Activated CD4-positive, CD25-positive, alpha-beta regulatory T cell treated with anti-CD3 and anti-CD28 coated beads, Interleukin-2, amount 50 U/mL, for 72 hours (primary cell): ENCODE results near the gene SLC2A14.
"Not testable (repeated sequence)": the region's sequence is repeated elsewhere in the genome, so short reads cannot be mapped to it uniquely, and the experiment has no call there.

Experiments used
- DNase-seq: peaks from one replicate; pipeline ENCODE4 v3.0.0; 2021

Gene SLC2A14

DNA sequence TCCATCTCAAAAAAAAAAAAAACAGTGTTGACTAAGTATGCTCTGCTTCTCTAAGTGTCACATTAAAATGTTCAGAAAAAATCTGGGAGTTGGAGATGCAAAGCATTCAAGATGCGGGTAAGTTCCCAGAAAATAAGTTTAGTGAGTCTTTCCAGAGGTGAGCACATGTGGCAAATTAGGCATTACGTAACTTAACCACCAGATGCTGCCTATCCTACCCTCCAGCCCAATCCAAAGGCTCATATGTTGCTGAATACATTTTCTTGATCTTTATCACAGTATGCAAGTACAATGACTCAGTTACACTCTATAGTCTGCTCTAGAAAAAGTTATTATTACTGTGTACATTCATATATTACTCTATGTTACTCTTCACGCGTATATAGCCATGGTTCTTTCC lies 3.6 kb downstream of the SLC2A14 start:
- no peak for DNase-seq

DNA sequence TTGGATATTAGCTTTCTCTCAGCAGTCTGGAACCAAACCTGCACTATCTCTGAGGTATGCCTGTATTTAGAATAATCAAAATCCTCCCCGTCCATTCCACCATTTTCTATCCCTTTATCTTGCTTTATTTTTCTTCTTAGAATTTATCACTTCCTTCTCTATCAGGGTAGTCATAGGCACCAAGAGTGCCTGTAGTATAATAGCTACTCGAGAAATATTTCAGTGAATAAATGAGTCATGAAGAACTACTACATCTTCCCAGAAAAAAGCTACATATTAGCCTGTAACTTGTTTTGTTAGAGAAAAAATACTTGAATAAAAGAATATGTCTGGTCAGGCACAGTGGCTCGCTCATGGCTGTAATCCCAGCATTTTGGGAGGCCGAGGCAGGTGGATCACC lies 4.3 kb downstream of the SLC2A14 start:
- DNase-seq, result no peak

DNA sequence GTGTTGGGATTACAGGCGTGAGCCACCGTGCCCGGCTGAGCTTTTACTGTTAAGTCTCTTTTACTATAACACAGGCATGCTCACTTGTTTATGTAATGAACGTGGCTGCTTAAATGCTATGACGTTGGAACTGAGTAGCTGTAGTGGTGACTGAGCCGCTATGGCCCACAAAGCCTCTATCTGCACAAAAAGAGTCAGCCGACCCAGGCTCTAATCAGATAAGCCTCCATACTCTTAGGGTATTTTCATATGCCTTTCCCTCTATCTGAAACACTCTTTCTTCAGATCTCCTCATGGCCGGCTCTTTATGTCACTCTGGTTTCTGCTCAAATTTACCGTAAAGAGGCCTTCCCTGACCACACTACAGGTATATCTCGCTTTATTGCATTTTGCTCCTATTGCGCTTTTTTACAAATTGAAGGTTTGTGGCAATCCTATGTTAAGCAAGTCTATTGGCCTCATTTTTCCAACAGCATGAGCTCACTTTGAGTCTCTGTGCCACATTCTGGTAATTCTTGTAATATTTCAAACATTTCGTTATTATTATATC lies 8.0 kb downstream of the SLC2A14 start:
- DNase-seq, result no peak

DNA sequence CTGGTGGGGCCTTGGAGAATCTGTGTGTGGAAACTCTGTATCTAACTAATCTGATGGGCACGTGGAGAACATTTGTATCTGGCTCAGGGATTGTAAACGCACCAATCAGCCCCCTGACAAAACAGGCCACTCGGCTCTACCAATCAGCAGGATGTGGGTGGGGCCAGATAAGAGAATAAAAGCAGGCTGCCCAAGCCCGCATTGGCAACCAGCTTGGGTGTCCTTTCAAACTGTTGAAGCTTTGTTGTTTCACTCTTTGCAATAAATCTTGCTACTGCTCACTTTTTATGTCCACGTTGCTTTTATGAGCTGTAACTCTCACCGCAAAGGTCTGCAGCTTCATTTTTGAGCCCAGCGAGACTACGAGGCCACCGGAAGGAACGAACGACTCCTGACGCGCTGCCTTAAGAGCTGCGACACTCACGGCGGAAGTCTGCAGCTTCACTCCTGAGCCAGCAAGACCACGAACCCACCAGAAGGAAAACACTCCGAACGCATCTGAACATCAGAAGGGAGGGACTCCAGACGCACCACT lies 9.8 kb downstream of the SLC2A14 start:
- DNase-seq, result not testable (repeated sequence)

DNA sequence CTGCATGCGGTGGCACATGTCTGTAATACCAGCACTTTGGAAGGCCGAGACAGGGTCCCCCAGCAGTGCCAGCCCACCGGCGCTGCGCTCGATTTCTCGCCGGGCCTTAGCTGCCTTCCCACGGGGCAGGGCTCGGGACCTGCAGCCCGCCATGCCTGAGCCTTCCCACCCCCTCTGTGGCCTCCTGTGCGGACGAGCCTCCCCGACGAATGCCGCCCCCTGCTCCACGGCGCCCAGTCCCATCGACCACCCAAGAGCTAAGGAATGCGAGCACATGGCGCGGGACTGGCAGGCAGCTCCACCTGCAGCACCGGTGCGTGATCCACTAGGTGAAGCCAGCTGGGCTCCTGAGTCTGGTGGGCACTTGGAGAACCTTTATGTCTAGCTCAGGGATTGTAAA lies 10.4 kb downstream of the SLC2A14 start:
- DNase-seq, result not testable (repeated sequence)

DNA sequence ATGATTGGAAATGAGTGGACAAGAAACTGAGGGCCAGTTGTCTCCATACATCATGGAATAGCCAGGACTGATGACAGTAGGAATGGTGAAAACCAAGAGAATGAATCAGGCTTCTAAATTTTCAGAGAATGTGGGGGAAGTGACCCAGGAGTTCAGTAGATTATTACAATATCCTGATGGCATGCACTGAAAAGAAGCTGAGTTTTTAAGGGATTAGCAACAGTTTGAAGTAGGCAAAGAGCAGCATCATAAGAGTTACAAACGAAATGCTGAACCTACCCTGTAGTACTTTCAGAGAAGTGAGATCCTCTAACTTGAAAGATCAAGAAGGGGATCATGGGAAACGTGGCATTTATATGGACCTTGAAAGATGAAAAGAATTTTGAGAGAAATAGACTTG lies 13.2 kb downstream of the SLC2A14 start:
- no peak for DNase-seq

DNA sequence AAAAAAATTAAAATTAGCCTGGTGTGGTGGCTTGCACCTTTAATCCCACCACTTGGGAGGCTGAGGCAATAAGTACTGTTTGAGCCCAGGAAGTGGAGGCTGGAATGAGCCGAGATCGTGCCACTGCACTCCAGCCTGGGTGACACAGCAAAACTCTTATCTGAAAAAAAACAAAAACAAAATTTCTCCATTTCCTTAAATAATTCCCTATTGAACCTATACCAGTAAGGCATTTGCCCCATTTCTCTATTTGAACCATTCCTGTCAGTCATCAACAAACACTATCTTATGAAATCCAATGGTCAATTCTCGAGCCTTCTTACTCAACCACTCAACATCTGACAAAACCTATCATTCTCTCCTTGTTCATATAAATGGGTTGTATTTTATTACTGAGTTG lies 14.7 kb downstream of the SLC2A14 start:
- no peak for DNase-seq

DNA sequence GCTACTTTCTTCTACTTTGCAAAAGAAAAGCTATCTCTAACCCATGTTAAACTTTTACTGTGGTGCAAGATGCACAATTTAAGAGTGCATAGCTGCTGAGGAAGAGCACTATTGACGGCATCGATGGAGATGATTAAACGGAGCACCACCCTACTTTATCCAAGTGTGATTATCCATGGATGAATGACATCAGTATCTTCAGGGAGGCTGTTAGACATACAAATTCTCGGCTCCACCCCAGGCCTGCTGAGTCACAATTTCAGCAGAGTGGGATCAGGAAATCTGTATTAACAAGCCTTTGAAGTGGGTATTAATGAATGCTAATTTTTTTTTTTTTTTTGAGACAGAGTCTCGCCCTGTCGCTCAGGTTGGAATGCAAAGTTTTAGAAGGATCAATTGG lies 16.2 kb downstream of the SLC2A14 start:
- DNase-seq, result no peak

DNA sequence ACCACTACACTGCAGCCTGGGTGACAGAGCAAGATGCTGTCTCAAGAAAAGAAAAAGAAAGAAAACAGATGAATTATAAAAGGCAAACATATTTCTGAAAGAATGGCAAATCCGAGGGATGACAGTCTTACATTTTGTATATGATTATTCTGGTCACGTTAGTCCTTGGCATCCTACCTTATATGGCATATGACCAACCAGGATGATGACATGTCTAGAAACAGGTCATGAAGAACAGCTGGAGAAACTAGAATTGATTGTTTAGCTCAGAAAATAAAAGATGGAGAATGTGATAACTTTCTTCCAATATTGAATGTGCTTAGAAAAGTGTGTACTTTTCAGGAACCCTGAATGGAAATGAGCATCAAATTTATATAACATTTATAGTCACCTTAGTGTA lies 19.2 kb downstream of the SLC2A14 start:
- DNase-seq, result no peak

DNA sequence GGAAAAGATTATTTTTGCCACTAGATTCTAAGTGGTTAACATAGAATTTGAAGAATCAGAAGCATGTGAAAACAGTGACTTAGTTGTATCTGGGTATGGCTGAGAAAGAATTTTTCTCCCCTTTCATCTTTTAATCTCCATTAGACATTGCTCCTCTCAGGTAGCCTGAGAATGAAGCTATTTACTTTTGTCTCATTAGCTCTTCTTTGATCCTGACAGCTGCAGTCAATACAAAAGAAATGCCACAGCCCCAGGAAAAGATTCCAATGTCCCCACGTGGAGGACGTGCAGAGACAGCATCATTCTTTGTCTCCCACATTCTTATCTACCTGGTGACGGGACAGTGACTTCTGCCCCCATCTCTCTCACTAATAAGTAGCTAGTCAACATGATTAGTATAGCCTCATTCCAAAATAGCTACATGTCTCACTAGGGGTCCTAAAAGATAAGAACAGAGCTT lies 21.1 kb downstream of the SLC2A14 start:
- DNase-seq, result not testable (repeated sequence)

DNA sequence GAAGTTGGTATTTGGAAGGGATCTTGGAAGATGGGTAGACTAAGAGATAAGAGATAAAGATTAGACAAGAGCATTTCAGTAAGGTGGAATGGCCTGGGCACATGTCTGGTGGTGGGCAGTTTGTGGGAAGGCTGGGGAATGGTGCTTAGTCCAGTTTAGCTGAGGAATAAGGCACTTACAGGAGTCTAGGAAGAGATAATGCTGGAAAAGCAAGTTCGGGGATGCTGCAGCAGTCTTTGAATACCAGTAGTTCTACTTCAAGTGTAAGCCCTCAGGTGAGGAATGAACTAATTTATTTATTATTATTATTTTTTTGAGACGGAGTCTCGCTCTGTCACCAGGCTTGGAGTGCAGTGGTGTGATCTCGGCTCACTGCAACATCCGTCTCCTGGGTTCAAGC lies 22.6 kb downstream of the SLC2A14 start:
- not testable (repeated sequence) for DNase-seq

DNA sequence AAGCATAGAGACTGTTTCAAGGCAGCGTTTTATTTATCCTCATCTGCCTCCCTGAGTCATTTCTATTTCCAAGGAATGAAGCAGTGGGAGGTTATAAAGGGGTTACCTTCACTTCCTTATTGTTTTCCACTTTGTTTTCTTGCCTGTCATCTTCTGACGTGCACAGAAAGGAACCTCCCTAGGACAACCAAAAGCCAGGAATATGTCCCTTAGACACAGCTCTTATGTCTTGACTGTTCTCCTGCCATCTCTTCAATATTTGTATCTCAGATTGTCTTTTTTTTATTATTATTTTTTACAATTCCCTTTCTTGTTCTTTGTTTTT lies 24.7 kb downstream of the SLC2A14 start:
- not testable (repeated sequence) for DNase-seq

DNA sequence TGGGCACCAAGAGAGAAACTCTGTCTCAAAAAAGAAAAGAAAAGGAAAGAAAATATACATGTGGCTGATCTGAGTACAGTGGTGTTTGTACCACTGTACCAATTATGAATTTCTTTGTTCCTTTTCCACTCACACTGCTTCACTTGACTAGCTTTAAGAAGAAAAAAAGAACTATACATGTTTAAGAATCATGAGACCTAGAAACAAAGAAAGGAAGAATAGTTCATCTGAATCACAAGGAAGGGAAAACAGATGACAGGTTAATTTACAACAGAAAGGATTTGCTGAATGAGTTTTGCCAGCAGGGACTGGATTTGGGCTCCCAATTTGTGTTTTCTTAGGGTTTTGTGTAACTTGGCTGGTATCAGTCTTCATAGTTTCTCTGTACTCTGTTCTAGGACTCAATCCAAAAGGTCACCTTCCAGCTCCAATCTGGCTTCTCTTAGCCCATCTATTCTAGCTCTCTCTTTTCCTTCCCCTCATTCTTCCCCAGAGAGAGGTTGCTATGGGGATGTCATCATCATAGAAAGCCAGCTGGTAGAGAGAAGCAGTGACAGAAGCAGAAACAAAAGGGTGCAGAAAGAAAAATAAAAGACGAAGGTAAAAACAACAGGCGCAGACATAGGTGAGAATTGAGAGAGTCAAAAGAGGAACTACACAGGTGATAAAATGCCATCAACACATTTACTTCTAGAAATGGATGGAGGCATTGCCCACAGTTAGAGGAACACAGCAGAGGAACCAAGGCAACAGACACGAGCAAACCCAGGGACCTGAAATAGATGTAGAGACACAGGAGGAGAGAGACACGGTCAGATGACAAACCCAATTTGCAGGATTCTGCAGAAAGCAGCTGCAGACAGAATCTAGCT lies 25.3 kb downstream of the SLC2A14 start:
- not testable (repeated sequence) for DNase-seq

DNA sequence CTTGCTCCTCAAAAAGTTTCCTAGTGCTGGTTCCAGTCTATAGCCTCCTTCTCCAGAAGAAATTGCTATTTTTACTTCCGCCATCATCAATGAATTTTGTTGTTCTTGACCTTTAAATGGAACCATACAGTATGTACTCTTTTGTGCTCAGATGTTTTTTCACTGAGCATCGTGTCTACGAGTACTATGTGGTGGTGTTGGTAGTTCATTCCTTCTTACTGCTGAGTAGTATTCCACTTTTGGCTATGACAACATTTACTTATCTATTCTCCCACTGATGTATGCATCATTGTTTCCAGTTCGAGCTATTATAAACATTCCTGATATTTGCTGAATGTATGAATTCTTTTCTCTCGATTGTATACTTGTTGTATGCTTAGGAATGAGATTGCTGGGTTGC lies 28.6 kb downstream of the SLC2A14 start:
- DNase-seq, result no peak

DNA sequence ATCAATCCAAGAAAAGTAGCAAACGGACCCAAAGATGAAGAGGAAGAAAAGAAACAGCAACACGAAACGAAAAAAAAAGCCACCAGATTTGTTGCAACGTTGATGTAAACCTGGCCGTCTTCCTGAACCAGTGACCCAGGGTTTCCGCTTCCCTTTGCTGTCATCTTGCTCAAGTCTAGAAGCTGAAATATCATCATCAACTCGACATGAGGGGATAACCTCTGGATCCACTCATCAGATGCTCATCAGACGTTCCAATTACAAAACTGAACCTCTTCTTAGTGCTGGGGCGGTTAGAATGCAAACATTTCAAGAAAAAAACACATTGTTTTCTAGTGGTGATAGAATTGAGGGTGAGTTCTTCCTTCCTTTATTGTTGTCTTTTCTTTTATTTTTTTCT lies 29.1 kb downstream of the SLC2A14 start:
- DNase-seq, result not testable (repeated sequence)

DNA sequence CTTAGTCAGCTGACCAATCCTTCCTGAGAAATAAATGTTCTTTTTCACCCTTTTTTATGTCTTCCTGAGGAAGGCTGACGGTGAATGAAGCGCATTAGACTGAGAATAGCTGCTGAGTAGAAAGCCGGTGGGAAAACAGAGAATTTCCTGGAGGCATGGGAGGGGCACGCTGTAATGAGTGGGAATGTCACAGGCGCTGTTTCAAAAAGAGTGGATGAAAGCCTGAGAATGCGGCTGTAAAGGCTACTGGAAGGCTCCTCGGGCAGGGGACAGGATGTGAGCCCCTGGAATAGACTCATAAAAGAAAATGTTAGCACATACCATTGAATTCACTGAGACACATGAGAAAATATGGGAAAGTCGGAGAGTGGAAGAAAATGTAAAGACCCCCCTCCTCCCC lies 29.6 kb downstream of the SLC2A14 start:
- DNase-seq, result not testable (repeated sequence)

DNA sequence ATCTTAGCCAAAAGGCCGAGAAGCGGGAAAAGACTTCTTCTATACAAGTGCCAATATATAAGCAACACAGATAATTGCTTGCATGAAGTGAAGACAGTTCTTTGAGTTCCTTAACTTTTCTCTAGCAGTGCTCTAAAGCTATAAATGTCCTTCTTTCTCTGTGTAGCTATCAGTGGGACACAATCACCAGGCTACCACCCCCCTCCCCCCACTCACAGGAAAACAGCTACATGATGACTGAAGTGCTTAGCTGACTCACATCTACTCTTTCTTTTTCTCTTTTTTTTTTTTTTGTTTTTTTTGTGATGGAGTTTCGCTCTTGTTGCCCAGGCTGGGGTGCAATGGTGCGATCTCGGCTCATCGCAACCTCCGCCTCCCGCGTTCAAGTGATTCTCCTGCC lies 30.3 kb downstream of the SLC2A14 start:
- not testable (repeated sequence) for DNase-seq

DNA sequence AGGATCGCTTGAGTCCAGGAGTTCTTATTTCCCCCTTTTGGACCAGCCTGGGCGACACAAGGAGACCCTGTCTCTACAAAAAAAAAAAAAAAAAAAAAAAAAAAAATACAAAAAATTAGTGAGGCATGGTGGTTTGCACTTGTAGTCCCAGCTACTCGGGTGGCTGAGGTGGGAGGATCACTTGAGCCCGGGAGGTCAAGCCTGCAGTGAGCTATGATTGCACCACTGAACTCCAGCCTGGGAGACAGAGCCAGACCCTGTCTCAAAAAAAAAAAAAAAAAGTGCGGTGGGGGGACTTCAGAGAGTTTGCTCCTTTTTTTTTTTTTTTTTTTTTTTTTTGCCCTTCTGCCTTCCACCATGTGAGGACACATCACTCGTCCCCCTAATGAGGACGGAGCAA lies 32.9 kb downstream of the SLC2A14 start:
- not testable (repeated sequence) for DNase-seq

DNA sequence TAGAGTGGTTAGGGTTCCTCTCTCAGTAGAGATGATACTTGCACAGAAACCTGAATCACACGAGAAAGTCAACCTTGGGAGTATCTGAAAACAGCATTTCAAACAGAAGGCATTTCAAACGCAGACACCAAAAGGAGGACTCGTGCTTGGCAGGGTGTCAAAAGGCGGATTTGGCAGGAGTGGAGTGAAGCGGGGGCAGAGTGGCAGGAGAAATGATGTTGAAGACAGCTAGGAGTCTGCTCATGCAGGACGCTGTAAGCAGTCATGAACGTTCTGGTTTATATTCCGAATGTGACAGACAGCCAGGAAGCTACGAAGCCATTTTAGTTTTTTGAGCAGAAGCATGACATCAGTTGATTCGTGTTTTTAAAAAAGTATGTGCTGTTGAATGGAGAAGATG lies 33.5 kb downstream of the SLC2A14 start:
- not testable (repeated sequence) for DNase-seq

DNA sequence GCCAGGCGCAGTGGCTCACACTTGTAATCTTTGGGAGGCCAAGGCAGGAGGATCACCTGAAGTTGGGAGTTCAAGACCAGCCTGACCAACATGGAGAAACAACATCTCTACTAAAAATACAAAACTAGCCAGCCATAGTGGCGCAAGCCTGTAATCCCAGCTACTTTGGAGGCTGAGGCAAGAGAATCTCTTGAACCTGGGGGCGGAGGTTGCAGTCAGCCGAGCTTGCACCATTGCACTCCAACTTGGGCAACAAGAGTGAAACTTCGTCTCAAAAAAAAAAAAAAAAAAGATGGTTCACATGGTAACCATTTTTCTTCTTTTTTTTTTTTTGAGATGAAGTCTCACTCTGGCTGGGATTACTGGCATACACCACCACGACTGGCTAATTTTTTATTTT lies 35.3 kb downstream of the SLC2A14 start:
- no peak for DNase-seq

DNA sequence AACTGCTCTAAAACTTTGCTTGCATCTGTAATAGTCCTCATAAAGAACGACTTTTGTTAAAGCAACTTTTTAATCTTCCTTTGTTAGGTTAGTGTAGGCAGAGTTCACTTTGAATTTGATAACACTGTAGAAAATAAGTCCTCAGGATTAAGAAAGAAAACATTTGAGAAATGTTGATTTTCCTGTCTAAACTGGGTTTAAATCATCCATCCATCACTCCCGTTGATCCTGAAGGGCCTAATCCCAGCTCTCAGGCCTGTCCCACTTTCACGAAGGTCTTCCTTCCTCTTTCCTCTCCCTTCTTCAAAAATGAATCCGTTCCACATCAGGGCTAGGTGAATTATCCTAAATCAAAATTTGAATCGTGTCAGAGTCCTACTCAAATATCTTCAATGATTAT lies 36.9 kb downstream of the SLC2A14 start:
- no peak for DNase-seq

DNA sequence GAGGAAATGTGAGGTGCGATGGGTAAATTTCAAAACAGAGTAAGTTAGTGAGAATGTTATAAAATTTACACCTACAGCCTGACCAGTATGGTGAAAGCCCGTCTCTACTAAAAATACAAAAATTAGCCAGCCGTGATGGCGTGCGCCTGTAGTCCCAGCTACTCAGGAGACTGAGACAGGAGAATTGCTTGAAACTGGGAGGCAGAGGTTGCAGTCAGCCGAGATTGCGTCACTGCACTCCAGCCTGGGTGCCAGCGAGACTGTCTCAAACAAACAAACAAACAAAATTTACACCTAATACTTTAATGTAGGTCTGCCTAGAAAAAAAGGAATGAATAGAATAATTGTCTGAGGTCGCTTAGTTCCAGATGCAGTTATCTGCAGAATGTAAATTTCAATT lies 37.6 kb downstream of the SLC2A14 start:
- DNase-seq, result no peak

DNA sequence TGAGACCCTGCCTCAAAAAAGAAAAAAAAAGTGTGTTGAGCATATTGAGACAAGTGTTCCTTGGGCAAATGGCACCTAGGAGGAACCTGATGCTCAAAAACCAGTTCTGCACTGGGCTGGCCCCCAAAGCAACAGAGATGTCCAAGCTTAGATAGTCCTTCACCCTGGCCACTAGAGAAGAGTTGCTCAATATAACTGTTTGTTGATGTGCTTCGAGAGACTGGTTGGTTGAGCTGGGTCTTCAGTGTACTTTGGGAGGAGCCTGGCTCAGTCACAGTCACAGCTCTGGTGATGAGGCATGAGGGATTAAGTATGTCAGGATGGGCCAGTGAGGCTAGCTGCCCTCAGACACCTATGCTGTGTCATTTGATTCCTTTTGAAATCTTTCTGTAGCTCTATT lies 38.0 kb downstream of the SLC2A14 start:
- DNase-seq, result no peak

DNA sequence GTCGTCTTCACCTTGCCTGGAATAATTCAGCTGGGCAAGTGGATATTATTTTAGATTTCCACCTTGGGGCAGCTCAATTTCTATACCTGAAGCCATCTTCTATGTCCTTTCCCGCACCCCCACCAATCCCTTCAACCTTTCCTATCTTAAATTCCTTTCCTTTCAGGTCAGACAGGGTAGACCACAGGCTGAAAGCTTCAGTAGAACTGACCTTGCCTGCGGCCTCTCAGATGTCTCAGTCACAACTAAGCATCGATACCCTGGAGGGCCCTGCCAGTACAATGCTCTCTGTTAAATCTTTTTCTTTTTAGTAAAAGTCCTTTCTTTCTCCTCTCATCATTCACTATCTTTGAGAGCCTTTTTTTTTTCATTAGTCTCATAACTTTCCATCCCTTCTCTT lies 38.9 kb downstream of the SLC2A14 start:
- no peak for DNase-seq

DNA sequence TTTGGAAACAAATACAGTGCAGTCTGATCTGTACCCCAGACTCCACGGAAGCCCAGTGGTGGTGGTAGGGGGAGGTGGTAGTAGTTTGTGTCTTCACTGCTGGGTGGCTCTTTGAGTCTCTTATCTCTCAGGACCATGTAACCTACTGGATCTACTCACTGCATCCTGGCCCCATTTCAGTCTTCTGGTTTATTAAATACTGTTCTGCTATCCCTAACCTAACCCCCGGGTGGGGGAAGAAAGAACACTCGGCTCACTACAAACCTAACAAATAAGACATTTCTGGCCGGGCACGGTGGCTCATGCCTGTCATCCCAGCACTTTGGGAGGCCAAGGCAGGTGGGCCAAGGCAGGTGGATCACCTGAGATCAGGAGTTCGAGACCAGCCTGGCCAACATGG lies 39.5 kb downstream of the SLC2A14 start:
- not testable (repeated sequence) for DNase-seq
